Thyroid gland (tissue), 4 donors: ENCODE data around the gene PLXNC1. TPM values are rescaled to one million over a fixed set of nuclear protein-coding genes. Genes with fewer than 3 reads are reported as not detected.
A peak's percentile ranks its signal among the peaks of the same experiment; 100 is the strongest.

ENCODE experiments used
- DNase-seq, 2 donors: peaks; one replicate each; pipeline ENCODE4 v3.0.0-alpha.2; 2019
- H3K27ac ChIP-seq, 3 donors: fragments of 200-600 bp; sonication (generic); 1 replicate in 2 of 3; 2 replicates in 1 of 3; pipeline ENCODE4 v1.5.1; 2016 to 2019; ENCODE audit warnings: mild to moderate bottlenecking in 1 of 3, moderate library complexity in 1 of 3
- H3K27me3 ChIP-seq: fragments of 200-600 bp; sonication (generic); one replicate; pipeline ENCODE4 v1.5.1; 2019
- H3K36me3 ChIP-seq, 2 donors: fragments of 200-600 bp; sonication (generic); one replicate each; pipeline ENCODE4 v1.5.1; 2016 to 2019
- H3K4me1 ChIP-seq, 2 donors: fragments of 200-600 bp; sonication (generic); one replicate each; pipeline ENCODE4 v1.5.1; 2017 to 2019
- H3K4me3 ChIP-seq, 3 donors: fragments of 200-600 bp; sonication (generic); replicated peaks in 1 of 3; 1 replicate in 2 of 3; 2 replicates in 1 of 3; pipeline ENCODE4 v1.5.1; 2016; ENCODE audit warnings: mild to moderate bottlenecking in 1 of 3
- H3K9me3 ChIP-seq: fragments of 200-600 bp; sonication (generic); one replicate; pipeline ENCODE4 v1.5.1; 2017
- CTCF ChIP-seq, 6 experiments: fragments of 200-600 bp in 3 of 6; fragments of 450-650 bp in 3 of 6; sonication (generic) in 3 of 6; IDR thresholded peaks; one replicate each; pipeline ENCODE4 v1.5.1; 2016 to 2019; ENCODE audit warnings: antibody characterized with exemption in 6 of 6, mild to moderate bottlenecking in 2 of 6, inconsistent platforms in 1 of 6, moderate library complexity in 1 of 6
- POLR2A ChIP-seq, 2 donors: fragments of 450-650 bp; IDR thresholded peaks; one replicate each; pipeline ENCODE4 v1.6.1; 2017; ENCODE audit warnings: antibody characterized with exemption in 2 of 2, mild to moderate bottlenecking in 2 of 2, moderate library complexity in 1 of 2
- WGBS, 2 donors: methylation state at CpG; one replicate each; pipeline ENCODE4 v1.1.5; 2017; 5-methylcytosine and 5-hydroxymethylcytosine counted together
- intact Hi-C: fragments of 100-400 bp; cut with DNase I; formaldehyde crosslinking; loops from one replicate; pipeline ENCODE4 v1.15.1; 2023
- total RNA-seq, 4 donors: library from RNA; depleted of rRNA; stranded (reverse); fragments of >200 nt; gene quantifications; one replicate each; pipeline ENCODE4 v1.2.3, GENCODE V29; 2016

PLXNC1 gene
- total RNA-seq, 4 donors from 2014 or later, result 4.5 to 7.2 (median 5.1) TPM

GRCh38 chr12:94290353-94290752 lies 142.0 kb downstream of the PLXNC1 start:
- TF ChIP-seq CTCF (IDR thresholded peaks at IDR 0.05) (no peak), POLR2A (IDR thresholded peaks at IDR 0.05) (no peak)
- intact Hi-C loops, result no loop called here
- no peaks in the 10 kb centered on the region for H3K9me3 ChIP-seq
- H3K27ac ChIP-seq, result peak overlapping the region; percentile 53 to 79 (median 79)
- peaks cover 15 to 36% of the 10 kb centered on the region in 2 donors for H3K4me1 ChIP-seq
- DNase-seq, result peak; percentile 65 to 71
- H3K4me3 ChIP-seq, result no peak overlapping the region
- 24 to 50% methylated on average over 4 of the region's 4 CpGs for WGBS, 2 donors
- no peaks in the 10 kb centered on the region for H3K27me3 ChIP-seq
- H3K36me3 ChIP-seq, result no peaks in the 10 kb centered on the region

GRCh38 chr12:94297096-94297699 lies 148.8 kb downstream of the PLXNC1 start:
- no peaks in the 10 kb centered on the region for H3K27me3 ChIP-seq
- no peaks in the 10 kb centered on the region for H3K4me1 ChIP-seq
- H3K4me3 ChIP-seq, result no peak overlapping the region
- no peak for DNase-seq
- H3K27ac ChIP-seq, result no peak overlapping the region
- no peaks in the 10 kb centered on the region for H3K36me3 ChIP-seq
- 91 to 93% methylated on average over 6 of the region's 6 CpGs for WGBS, 2 donors
- H3K9me3 ChIP-seq, result no peaks in the 10 kb centered on the region
- TF ChIP-seq POLR2A (IDR thresholded peaks at IDR 0.05), result no peak
- no peak for TF ChIP-seq CTCF (IDR thresholded peaks at IDR 0.05)
- intact Hi-C loops, result no loop called here

DNA sequence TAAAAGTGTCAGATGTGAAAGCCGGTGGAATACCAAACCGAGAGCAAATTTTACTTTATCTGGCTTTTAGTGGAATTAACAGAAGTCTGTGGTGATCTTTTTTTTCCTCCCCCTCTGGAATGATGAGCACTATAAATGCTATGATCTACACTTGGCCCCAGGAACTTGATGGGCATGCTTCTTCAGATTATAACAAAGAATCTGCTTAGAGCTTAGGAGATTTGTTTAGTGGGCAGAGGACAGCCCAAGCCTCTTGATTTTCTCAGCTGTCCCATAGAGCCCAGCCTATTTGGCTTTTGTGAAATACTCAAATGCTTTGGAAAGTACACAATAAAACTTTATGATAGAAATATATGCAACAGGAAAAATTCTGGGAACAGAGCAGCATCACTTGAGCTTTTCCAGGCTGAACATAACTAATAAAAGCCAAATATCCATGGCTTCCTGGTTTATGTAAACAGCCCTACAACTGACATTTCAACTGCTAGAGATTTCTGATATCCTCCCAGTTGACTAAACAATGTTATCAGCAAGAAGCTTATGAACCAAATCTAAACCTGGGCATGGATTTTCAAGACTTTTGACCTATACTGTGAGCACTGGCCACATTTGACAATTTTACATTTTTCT lies 149.6 kb downstream of the PLXNC1 start:
- TF ChIP-seq POLR2A (IDR thresholded peaks at IDR 0.05) (no peak), CTCF (IDR thresholded peaks at IDR 0.05) (no peak)
- intact Hi-C loops, result no loop called here
- DNase-seq, result no peak
- H3K9me3 ChIP-seq, result no peaks in the 10 kb centered on the region
- no peak overlapping the region for H3K27ac ChIP-seq
- no peak overlapping the region for H3K4me3 ChIP-seq
- H3K36me3 ChIP-seq, result no peaks in the 10 kb centered on the region
- no peaks in the 10 kb centered on the region for H3K4me1 ChIP-seq
- 98% methylated on average over 2 of the region's 2 CpGs for WGBS, 2 donors
- H3K27me3 ChIP-seq, result no peaks in the 10 kb centered on the region

DNA sequence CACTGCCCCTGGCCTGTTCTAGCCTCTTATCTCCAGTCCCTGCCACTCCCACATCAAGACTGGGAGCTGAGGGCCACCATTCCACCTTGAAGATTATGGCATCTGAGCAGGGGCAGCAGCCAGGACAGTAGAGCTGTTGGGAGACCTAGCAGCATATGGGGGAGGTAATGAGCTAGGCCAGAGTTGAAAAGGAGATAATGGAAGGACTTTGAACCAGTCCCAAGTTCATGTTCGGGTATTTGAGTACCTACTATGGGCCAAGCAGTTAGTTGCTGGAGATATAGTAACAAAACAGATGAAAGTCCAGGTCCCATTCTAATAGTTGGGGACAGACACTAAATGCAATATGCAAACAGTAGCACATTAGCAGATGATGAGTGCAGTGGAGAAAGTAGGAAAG lies 151.5 kb downstream of the PLXNC1 start:
- WGBS, 2 donors, result 90 to 97% methylated on average over 1 of the region's 1 CpG
- H3K36me3 ChIP-seq, result no peaks in the 10 kb centered on the region
- H3K4me3 ChIP-seq, result no peak overlapping the region
- DNase-seq, result no peak
- H3K27me3 ChIP-seq, result no peaks in the 10 kb centered on the region
- intact Hi-C loops, result no loop called here
- TF ChIP-seq POLR2A (IDR thresholded peaks at IDR 0.05) (no peak), CTCF (IDR thresholded peaks at IDR 0.05) (no peak)
- no peaks in the 10 kb centered on the region for H3K9me3 ChIP-seq
- H3K4me1 ChIP-seq, result peaks cover 7 to 9% of the 10 kb centered on the region in 2 donors
- no peak overlapping the region for H3K27ac ChIP-seq

- H3K27ac ChIP-seq, result peak overlapping the region in 1 of 3 donors; percentile 76
- H3K36me3 ChIP-seq, result no peaks in the 10 kb centered on the region
- no peaks in the 10 kb centered on the region for H3K9me3 ChIP-seq
- no peaks in the 10 kb centered on the region for H3K27me3 ChIP-seq
- intact Hi-C loops, result no loop called here
- no peak for DNase-seq
- TF ChIP-seq POLR2A (IDR thresholded peaks at IDR 0.05), result no peak
- no peak for TF ChIP-seq CTCF (IDR thresholded peaks at IDR 0.05)
- peaks cover 13 to 24% of the 10 kb centered on the region in 2 donors for H3K4me1 ChIP-seq
- WGBS, 2 donors, result 93 to 96% methylated on average over 1 of the region's 1 CpG
- no peak overlapping the region for H3K4me3 ChIP-seq
Observed at GRCh38 chr12:94304012-94304411, 155.6 kb downstream of the PLXNC1 start.
